GM12872 (cell line): ENCODE data around the gene KDM4B.

Source experiments
- CTCF ChIP-seq: IDR thresholded peaks from 3 replicates; pipeline ENCODE4 v1.5.1; 2011; ENCODE audit warnings: low read depth, mild to moderate bottlenecking, low read length, moderate library complexity; ENCODE audit not compliant: insufficient read depth

The KDM4B gene

GRCh38 chr19:4986056-4986455, 17.1 kb downstream of the KDM4B start:
- no peak for TF ChIP-seq CTCF

GRCh38 chr19:4986471-4986891, 17.6 kb downstream of the KDM4B start:
- no peak for TF ChIP-seq CTCF

- no peak for TF ChIP-seq CTCF
Measured at GRCh38 chr19:4987256-4987655, 18.3 kb downstream of the KDM4B start.

GRCh38 chr19:4987692-4988370, 18.9 kb downstream of the KDM4B start:
- no peak for TF ChIP-seq CTCF

- TF ChIP-seq CTCF = no peak
Measured at GRCh38 chr19:4988770-4989251, 19.9 kb downstream of the KDM4B start.

GRCh38 chr19:4990306-4990705, 21.4 kb downstream of the KDM4B start:
- no peak for TF ChIP-seq CTCF

- TF ChIP-seq CTCF = no peak
Measured at GRCh38 chr19:4991538-4991937, 22.6 kb downstream of the KDM4B start.
